Lower leg skin (tissue), 3 donors: ENCODE data around the gene ASS1.

Experiments
- POLR2A ChIP-seq, 2 donors: fragments of 450-650 bp; IDR thresholded peaks; one replicate each; pipeline ENCODE4 v1.6.1; 2016 to 2017; ENCODE audit warnings: antibody characterized with exemption in 2 of 2, mild to moderate bottlenecking in 1 of 2, moderate library complexity in 1 of 2
- TF ChIP-seq, protein P1 (sequence below), 3 donors: fragments of 450-650 bp; IDR thresholded peaks; one replicate each; pipeline ENCODE4 v1.5.1; 2016; ENCODE audit warnings: antibody characterized with exemption in 3 of 3, mild to moderate bottlenecking in 3 of 3, moderate library complexity in 2 of 3

DNA sequence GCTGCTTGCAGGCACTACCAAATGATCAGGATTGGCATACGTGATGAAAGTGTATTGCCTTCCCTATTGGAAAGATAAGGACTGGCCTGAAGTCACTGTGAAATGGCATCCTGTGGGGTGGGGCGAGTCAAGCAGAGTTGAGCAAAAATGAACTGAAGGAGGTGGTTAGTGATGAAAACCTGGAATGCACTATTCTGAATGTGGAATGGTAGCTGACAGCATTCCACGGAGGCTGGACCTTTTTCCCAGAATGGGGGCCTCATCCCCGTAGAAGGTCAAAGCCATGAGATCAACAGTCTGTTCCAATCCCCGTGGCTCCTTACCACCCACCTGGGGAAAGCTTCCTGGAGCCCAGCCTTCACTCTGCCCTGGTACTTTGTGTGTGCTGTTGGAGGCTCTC lies 37.7 kb downstream of the ASS1 start:
- TF ChIP-seq, protein P1, sequence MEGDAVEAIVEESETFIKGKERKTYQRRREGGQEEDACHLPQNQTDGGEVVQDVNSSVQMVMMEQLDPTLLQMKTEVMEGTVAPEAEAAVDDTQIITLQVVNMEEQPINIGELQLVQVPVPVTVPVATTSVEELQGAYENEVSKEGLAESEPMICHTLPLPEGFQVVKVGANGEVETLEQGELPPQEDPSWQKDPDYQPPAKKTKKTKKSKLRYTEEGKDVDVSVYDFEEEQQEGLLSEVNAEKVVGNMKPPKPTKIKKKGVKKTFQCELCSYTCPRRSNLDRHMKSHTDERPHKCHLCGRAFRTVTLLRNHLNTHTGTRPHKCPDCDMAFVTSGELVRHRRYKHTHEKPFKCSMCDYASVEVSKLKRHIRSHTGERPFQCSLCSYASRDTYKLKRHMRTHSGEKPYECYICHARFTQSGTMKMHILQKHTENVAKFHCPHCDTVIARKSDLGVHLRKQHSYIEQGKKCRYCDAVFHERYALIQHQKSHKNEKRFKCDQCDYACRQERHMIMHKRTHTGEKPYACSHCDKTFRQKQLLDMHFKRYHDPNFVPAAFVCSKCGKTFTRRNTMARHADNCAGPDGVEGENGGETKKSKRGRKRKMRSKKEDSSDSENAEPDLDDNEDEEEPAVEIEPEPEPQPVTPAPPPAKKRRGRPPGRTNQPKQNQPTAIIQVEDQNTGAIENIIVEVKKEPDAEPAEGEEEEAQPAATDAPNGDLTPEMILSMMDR (IDR thresholded peaks at IDR 0.05), result no peak
- no peak for TF ChIP-seq POLR2A (IDR thresholded peaks at IDR 0.05)
